ENCODE results near the gene CCDC106.

- TF ChIP-seq YY1 (IDR thresholded peaks at IDR 0.05; ENCODE audit: insufficient read depth, insufficient read length) (no peak), SUZ12 (IDR thresholded peaks at IDR 0.05; ENCODE audit: extremely low read depth, insufficient read depth, insufficient read length) (no peak), ZNF274 (IDR thresholded peaks at IDR 0.05; ENCODE audit: low read depth, low read length) (no peak)
Measured at GRCh38 chr19:55635856-55636440, 12.1 kb upstream of the CCDC106 start.

Data from NT2/D1 (cell line).